Endothelial cell (in vitro differentiated cells): ENCODE results near the gene KANK3. TPM values are rescaled to one million over a fixed set of nuclear protein-coding genes. Genes with fewer than 3 reads are reported as not detected.

ENCODE experiments used
- DNase-seq: peaks from one replicate; pipeline ENCODE4 v3.0.0; 2021; ENCODE audit warnings: low spot score
- H3K27ac Mint-ChIP-seq: one replicate; pipeline ENCODE4 v1.8.0; 2021; ENCODE audit warnings: mixed read lengths, inconsistent platforms; ENCODE audit not compliant: unreplicated experiment
- H3K27me3 Mint-ChIP-seq: one replicate; pipeline ENCODE4 v1.8.0; 2021; ENCODE audit warnings: mild to moderate bottlenecking, moderate library complexity, mixed read lengths, inconsistent platforms; ENCODE audit not compliant: unreplicated experiment
- H3K36me3 Mint-ChIP-seq: one replicate; pipeline ENCODE4 v1.8.0; 2021; ENCODE audit warnings: mild to moderate bottlenecking, low read depth, mixed read lengths, inconsistent platforms; ENCODE audit not compliant: unreplicated experiment
- H3K4me1 Mint-ChIP-seq: one replicate; pipeline ENCODE4 v1.8.0; 2021; ENCODE audit warnings: mild to moderate bottlenecking, mixed read lengths, inconsistent platforms; ENCODE audit not compliant: unreplicated experiment
- H3K4me3 Mint-ChIP-seq: one replicate; pipeline ENCODE4 v1.8.0; 2021; ENCODE audit warnings: mild to moderate bottlenecking, mixed read lengths, inconsistent platforms; ENCODE audit not compliant: unreplicated experiment
- H3K9me3 Mint-ChIP-seq: one replicate; pipeline ENCODE4 v1.8.0; 2021; ENCODE audit warnings: mixed read lengths, inconsistent platforms; ENCODE audit not compliant: unreplicated experiment
- total RNA-seq: library from RNA; stranded (reverse); fragmentation: NEBNext Ultra II Directional; extraction: Animal tissue kit (Norgen Biotek cat#: 25700); gene quantifications from one replicate; pipeline ENCODE4 v1.2.1, GENCODE V29; 2021; ENCODE audit not compliant: unreplicated experiment
- TF ChIP-seq, protein P1 (sequence below): fragments of 200-600 bp; sonication (generic); IDR thresholded peaks from one replicate; pipeline ENCODE4 v1.5.0; 2021; ENCODE audit warnings: antibody characterized with exemption; ENCODE audit not compliant: unreplicated experiment

KANK3 gene
- total RNA-seq, 1 donor from 2014 or later, result 109 TPM

- peak; percentile 87 for DNase-seq
- peaks cover 39% of the 10 kb centered on the region for H3K4me1 Mint-ChIP-seq
- H3K36me3 Mint-ChIP-seq, result peaks cover 16% of the 10 kb centered on the region
- H3K27ac Mint-ChIP-seq, result peak within 1 kb of the TSS; percentile 66
- peaks cover 9% of the 10 kb centered on the region for H3K27me3 Mint-ChIP-seq
- no peaks in the 10 kb centered on the region for H3K9me3 Mint-ChIP-seq
- TF ChIP-seq, protein P1, sequence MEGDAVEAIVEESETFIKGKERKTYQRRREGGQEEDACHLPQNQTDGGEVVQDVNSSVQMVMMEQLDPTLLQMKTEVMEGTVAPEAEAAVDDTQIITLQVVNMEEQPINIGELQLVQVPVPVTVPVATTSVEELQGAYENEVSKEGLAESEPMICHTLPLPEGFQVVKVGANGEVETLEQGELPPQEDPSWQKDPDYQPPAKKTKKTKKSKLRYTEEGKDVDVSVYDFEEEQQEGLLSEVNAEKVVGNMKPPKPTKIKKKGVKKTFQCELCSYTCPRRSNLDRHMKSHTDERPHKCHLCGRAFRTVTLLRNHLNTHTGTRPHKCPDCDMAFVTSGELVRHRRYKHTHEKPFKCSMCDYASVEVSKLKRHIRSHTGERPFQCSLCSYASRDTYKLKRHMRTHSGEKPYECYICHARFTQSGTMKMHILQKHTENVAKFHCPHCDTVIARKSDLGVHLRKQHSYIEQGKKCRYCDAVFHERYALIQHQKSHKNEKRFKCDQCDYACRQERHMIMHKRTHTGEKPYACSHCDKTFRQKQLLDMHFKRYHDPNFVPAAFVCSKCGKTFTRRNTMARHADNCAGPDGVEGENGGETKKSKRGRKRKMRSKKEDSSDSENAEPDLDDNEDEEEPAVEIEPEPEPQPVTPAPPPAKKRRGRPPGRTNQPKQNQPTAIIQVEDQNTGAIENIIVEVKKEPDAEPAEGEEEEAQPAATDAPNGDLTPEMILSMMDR, result no peak
- peak within 1 kb of the TSS; percentile 95 for H3K4me3 Mint-ChIP-seq
These were observed 34.8 kb downstream of the KANK3 start, which contains the start of gene CD320 for GRCh38 chr19:8307965-8308866. TSS of gene CD320 (minus strand) at chr19:8308358. CDS start at chr19:8308290, 68 bp downstream.

DNA sequence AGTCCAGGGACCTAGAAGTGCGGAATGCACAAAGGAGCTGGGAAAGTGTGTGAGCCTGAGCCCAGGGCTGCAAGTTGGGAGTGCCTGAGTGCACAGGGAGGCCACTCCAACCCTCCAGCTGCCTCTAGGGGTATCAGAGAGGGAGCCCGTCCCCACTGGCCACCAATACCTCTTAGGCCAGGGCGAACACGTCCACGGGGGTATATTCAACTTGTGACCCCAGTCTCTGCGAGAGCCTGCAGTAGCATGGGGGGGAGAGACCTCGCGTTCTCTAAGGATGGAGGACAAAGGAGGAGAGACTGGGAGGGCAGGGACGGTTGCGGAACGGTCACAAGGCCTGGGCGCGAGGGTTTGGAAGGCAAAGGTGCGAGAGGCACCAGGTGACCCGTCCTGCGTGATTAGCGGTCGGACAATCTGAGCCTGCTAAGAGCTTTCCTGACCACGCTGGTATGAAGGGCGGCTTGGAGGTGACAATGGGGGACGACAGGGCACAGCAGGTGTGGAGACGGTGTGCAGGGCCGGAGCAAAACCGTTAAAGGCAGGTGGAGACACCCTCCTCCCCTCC is 35.6 kb downstream of the KANK3 start:
- Mint-ChIP-seq H3K4me1 (peaks cover 39% of the 10 kb centered on the region), H3K36me3 (peaks cover 16% of the 10 kb centered on the region), H3K4me3 (peak overlapping the region; percentile 95), H3K27me3 (peaks cover 9% of the 10 kb centered on the region), H3K9me3 (no peaks in the 10 kb centered on the region), H3K27ac (peak overlapping the region; percentile 66)
- DNase-seq, result peak; percentile 11
- TF ChIP-seq, protein P1, result no peak

GRCh38 chr19:8306235-8307054 is 36.6 kb downstream of the KANK3 start:
- H3K4me1 Mint-ChIP-seq, result peaks cover 32% of the 10 kb centered on the region
- H3K36me3 Mint-ChIP-seq, result peaks cover 16% of the 10 kb centered on the region
- H3K27me3 Mint-ChIP-seq, result peaks cover 9% of the 10 kb centered on the region
- no peaks in the 10 kb centered on the region for H3K9me3 Mint-ChIP-seq
- DNase-seq, result peak; percentile 4
- peak overlapping the region; percentile 76 for H3K4me3 Mint-ChIP-seq
- TF ChIP-seq, protein P1, result no peak
- H3K27ac Mint-ChIP-seq, result peak overlapping the region; percentile 66

GRCh38 chr19:8305798-8306197 is 37.3 kb downstream of the KANK3 start:
- peaks cover 9% of the 10 kb centered on the region for H3K27me3 Mint-ChIP-seq
- H3K27ac Mint-ChIP-seq, result no peak overlapping the region
- TF ChIP-seq, protein P1, result no peak
- H3K4me1 Mint-ChIP-seq, result peaks cover 27% of the 10 kb centered on the region
- peaks cover 11% of the 10 kb centered on the region for H3K36me3 Mint-ChIP-seq
- DNase-seq, result no peak
- peak overlapping the region; percentile 22 for H3K4me3 Mint-ChIP-seq
- H3K9me3 Mint-ChIP-seq, result no peaks in the 10 kb centered on the region
